ENCODE results near the gene TMPRSS15.
"Not testable (repeated sequence)": the region's sequence is repeated elsewhere in the genome, so short reads cannot be mapped to it uniquely, and the experiment has no call there.

Gene TMPRSS15

GRCh38 chr21:18403735-18404450 is at the start of gene TMPRSS15:
TSS of gene TMPRSS15 (minus strand) at chr21:18403785. CDS start at chr21:18403622, 163 bp downstream.
- DNase-seq, result no peak

- no peak for DNase-seq
Measured at GRCh38 chr21:18451670-18452069, 48.1 kb upstream of the TMPRSS15 start.

DNA sequence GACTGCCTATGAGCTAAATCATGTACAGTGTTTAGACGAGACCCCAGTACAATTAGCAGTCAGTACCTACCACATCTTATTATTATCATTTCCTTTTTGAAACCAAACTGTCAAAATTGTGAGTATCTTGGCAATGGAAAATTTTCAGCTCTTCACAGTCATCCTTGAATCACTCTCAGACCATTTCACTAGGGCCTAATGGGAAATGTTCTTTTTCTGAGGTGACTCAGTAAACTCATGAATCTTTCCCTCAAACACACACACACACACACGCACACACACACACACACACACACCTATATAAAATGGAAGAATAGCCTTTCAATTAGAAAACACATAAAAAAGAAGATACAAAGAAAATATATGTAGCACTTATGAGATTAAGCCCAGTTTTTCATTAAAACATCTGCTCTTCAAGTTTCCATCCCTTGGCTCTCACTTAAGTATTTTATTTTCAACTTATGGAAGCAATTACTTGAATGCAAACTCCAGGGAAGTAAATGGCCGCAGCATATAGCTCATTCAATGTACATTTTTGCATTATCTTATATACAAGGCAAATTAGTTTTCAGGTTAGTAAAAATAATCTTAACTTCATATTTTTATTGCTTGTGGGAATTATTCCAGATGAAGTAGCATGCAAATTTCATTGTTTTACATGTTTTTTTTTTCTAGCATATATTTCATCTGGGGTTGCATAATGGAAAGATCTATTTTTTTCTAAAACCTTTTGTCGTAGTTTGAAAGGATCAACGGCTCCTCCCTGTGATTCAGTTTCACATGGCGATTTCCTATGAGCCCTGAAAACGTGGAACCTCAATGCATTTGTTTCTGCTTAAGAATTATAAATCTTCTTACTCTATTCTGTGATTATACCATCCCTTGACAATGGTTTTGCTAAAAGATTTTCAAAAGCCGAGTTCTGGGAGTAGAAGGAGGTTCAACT is 46.3 kb upstream of the TMPRSS15 start:
- no peak for DNase-seq

- DNase-seq, result no peak
Measured at GRCh38 chr21:18443701-18444100, 40.1 kb upstream of the TMPRSS15 start.

DNA sequence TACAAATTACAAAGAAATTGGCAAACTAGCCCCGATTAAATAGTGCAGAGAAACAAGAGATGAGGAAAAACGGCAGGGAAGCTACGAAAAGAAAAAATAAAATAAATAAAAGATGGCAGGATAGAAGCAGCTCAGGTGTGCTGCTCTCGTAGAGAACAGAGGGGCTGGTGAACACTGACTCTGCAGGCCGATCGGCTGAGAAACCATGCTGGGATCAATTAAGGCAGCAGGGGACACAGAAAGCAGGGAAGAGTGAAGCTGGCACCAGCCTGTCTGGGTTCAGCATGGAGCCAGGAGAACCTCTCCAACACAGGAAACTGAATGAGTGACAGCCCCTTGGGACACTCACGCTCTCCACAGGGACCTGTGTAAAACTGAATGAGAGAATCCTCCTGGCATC is 39.5 kb upstream of the TMPRSS15 start:
- DNase-seq, result no peak

GRCh38 chr21:18430341-18430740 is 26.8 kb upstream of the TMPRSS15 start:
- DNase-seq, result peak; percentile 41

- peak; percentile 46 for DNase-seq
Measured at GRCh38 chr21:18424276-18424675, 20.7 kb upstream of the TMPRSS15 start.

- no peak for DNase-seq
Measured at GRCh38 chr21:18417141-18417790, 13.7 kb upstream of the TMPRSS15 start.

GRCh38 chr21:18411565-18411964 is 8.0 kb upstream of the TMPRSS15 start:
- peak; percentile 11 for DNase-seq

DNA sequence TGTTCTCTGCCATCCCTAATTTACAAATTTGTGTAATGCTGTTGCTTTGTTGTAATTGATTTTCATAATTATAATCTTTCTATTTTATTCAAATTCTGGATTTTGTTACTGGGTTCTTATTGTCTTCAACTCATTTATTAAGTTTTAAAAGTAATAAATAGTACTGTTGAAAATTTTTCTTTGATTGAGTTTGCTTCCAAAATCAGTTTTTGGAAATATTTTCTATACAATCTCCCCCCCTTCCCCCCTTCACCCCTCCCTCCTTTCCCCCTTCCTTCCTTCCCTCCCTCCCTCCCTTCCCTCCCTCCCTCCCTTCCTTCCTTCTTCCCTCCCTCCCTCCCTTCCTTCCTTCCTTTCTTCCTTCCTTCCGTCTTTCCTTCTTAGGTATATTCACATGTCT is 6.0 kb upstream of the TMPRSS15 start:
- no peak for DNase-seq

GRCh38 chr21:18398843-18399242 is 4.7 kb downstream of the TMPRSS15 start:
- no peak for DNase-seq

- no peak for DNase-seq
Measured at GRCh38 chr21:18387994-18388393, 15.6 kb downstream of the TMPRSS15 start.

- DNase-seq, result peak; percentile 59
Measured at GRCh38 chr21:18384771-18385170, 18.8 kb downstream of the TMPRSS15 start.

DNA sequence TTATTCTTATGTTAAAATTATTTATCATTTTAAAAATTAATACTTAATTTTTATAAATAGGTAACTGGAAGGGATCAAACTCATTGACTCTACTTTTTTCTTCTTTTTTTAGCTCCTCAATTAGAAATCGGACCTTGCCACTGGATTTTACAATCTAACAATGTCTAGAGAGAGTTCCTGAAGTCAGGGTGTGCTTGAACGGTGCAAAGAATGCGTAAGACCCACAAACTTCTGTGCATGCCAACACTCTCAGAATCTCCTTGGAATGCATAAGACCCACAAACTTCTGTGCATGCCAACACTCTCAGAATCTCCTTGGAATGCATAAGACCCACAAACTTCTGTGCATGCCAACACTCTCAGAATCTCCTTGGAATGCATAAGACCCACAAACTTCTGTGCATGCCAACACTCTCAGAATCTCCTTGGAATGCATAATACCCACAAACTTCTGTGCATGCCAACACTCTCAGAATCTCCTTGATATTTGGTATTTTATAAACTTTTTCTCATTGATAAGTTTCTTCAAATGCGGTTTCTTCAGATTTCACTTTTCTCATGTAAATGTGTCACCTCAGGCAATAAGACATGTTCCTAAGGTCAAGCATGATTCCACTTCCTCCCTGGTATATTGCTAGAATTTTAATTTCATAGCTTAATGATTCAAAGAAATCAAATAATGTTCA is 20.5 kb downstream of the TMPRSS15 start:
- not testable (repeated sequence) for DNase-seq

- no peak for DNase-seq
Measured at GRCh38 chr21:18382141-18382540, 21.4 kb downstream of the TMPRSS15 start.

DNA sequence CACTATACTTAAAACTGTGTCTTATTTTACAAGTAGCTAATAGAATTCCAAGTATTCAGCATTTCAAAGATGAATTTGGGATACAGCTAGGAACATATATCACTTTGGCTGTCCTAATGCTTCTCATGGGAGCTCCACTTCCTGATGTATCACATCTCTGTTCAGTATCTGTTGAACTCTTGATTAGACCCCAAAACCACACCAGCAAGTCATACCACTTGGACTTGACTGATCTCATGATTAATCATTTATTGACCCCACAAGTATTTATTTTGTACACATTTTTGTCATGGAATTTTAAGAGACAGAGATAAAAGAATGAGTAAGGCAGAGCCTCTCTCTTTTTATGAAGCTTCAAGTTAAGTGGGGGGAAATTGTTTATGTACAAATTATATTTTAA is 30.0 kb downstream of the TMPRSS15 start:
- DNase-seq, result no peak

DNA sequence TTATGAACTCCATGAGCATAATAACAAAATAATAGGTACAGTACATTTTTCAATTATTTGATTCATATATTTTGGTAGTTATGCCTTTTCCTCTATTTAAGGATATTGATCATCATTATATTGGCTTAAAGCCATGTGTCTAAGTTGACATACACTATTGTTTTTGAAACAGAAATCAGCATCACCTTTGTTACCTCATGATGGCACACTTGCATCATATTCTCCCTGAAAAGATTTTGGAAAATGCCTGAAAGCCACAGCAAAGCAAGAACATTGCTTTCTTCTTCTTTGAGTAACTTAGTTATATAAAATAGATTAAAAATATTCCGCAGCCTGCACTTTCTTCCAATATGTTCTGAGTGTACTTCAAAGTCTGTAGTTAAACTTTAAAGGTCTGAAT is 33.3 kb downstream of the TMPRSS15 start:
- no peak for DNase-seq

DNA sequence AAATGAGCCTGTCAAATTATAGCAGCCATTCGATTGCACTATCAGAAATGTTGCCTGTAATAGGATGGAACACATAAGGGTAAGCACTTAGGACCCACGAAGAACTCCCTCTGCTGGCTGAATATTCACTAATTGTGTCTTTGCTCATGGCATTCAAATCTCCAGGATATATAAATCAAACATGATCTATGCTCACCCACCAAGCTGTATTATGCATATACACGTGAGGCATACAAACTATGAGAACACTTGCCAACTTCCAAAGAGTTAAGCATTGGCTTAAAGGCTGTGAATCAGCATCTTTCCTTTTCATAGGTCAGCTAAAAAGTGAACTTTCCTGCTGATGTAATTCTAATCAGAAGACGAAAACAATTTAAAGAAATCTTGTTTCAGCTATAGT is 34.5 kb downstream of the TMPRSS15 start:
- peak; percentile 28 for DNase-seq

DNA sequence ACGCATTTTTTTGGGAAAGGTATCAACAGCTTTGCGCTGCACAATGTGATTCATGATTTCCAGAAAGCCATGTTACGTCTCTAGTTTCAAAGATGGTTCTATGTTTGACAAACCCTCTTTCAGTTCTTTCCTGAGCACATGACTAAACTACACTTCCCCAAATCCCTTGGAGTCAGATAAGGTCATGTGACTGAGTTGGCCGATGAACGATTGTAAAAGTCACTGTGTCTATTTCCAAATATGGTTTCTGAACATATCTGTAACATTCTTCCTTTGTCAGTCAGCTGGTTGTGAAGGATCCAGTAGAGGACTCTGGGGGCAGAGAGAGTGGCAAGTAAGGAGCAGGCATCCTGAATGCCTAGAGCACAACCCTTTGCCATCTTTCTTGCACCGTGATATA is 35.4 kb downstream of the TMPRSS15 start:
- peak; percentile 61 for DNase-seq

DNA sequence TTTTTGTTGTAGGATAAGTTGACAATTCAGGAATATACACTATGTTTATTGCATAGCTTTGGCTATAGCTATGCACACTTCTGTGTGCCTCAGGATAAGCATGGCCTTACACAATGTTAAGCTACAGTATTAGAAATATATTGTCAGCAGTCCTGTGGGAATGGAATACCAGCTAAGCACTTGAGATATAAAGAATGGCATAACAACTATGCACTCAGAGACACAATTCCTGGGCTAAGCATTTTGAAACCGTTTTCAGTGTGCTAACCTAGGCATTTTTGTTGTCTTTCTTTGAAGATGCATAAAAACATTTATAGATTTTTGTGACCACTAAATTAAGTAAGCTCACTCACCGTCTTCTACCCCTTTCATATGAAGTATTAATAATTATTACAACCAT is 46.8 kb downstream of the TMPRSS15 start:
- no peak for DNase-seq

DNA sequence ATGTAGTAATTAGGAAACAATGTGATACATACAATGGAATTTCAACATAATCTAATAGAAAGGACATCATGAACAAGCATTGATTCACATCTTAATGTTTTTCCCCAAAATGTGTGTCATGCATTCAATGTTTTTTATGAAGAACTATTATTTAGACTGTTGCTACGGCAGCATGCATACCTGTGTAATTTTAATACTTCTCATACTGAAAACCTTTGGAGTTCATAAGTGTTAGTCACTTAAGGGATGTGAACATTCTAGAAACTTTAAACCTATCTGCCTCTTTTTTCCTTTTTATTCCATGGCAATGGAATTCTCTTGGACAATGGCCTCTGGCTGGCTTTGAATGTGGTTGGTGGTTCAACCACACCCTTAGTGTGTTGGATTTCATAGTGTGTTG is 48.6 kb downstream of the TMPRSS15 start:
- DNase-seq, result no peak

DNA sequence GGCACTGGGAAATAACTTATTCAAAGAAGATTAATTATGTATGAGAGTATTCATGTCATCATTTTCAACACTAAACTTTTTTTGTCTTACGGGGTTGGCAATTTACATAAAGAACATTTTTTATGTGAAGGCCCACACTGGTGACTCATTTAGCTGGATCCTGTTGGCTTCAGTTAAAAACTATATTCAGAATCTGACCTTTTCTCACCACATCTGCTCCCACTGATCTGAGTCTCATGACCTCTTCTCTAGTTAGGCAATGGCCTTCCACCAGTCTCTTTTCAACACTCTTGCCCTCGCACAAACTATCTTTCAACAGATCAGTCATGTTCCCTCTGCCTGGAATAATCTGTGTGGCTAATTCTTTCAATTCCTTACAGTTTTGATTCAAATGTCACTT is 53.4 kb downstream of the TMPRSS15 start:
- DNase-seq, result peak; percentile 70

GRCh38 chr21:18349468-18349867 is 54.1 kb downstream of the TMPRSS15 start:
- DNase-seq, result no peak
